Upper lobe of left lung (tissue), 4 donors: Measurements from ENCODE around the gene KCNJ14.

ENCODE experiments used
- CTCF ChIP-seq, 6 experiments: fragments of 450-650 bp in 4 of 6; fragments of 200-600 bp in 2 of 6; sonication (generic) in 2 of 6; IDR thresholded peaks; one replicate each; pipeline ENCODE4 v1.5.1; 2016 to 2019; ENCODE audit warnings: antibody characterized with exemption in 6 of 6
- EP300 ChIP-seq, 4 donors: sonication (generic); formaldehyde crosslinking; IDR thresholded peaks; one replicate each; pipeline ENCODE4 v1.5.1; 2017; ENCODE audit warnings: antibody characterized with exemption in 4 of 4, control low read depth in 2 of 4

- TF ChIP-seq CTCF (IDR thresholded peaks at IDR 0.05) = no peak
- TF ChIP-seq EP300 (IDR thresholded peaks at IDR 0.05) = no peak
These were observed 47.1 kb downstream of the KCNJ14 start for GRCh38 chr19:48502350-48503018.
